ENCODE results near the gene TXN2. TPM values are rescaled to one million over a fixed set of nuclear protein-coding genes. Genes with fewer than 3 reads are reported as not detected.

Gene TXN2
- total and polyA plus RNA-seq, 2 donors (not counting 1 experiment from before 2014, with no cell fraction given): 25.3 to 118 TPM

GRCh38 chr22:36457688-36458450 lies 23.6 kb downstream of the TXN2 start:
- Histone ChIP-seq H3K36me3 (ENCODE audit: control insufficient read depth, insufficient read depth, low read length) (no peaks in the 10 kb centered on the region), H4K20me1 (ENCODE audit: control insufficient read depth, extremely low read depth, insufficient read depth, low read length) (no peaks in the 10 kb centered on the region), H3K4me1 (ENCODE audit: control insufficient read depth, extremely low read depth, insufficient read depth, low read length) (peaks cover 22% of the 10 kb centered on the region), H3K9ac (ENCODE audit: insufficient read depth, low read length) (peak overlapping the region; percentile 47), H3K4me3 (replicated peaks in 1 of 4; ENCODE audit: control extremely low read depth in 1 of 4, insufficient read depth in 1 of 4, low read depth in 3 of 4, low read length in 4 of 4) (no peak overlapping the region), H3K27ac (ENCODE audit: insufficient read depth, low read length) (peak overlapping the region; percentile 59), H3K4me2 (ENCODE audit: extremely low read depth, insufficient read depth, low read length) (no peak overlapping the region), H3K27me3 (ENCODE audit: control insufficient read depth, insufficient read depth, low read length) (no peaks in the 10 kb centered on the region), H3K79me2 (ENCODE audit: control insufficient read depth, insufficient read depth, low read length) (no peaks in the 10 kb centered on the region), H3K9me3 (ENCODE audit: control insufficient read depth, insufficient read depth, low read depth, low read length) (no peaks in the 10 kb centered on the region), H2AFZ (ENCODE audit: low read length) (peak overlapping the region; percentile 21)
- peak; percentile 50 to 63 for DNase-seq (ENCODE audit: low read depth in 2 of 2)
- TF ChIP-seq EZH2 (IDR thresholded peaks at IDR 0.05; ENCODE audit: low read length, missing control alignments) (no peak), CTCF (conservative IDR thresholded peaks at IDR 0.05 in 1 of 2, IDR thresholded peaks at IDR 0.05 in 1 of 2; ENCODE audit: low read depth in 1 of 2, low read length in 2 of 2) (no peak)

GRCh38 chr22:36456464-36456845 lies 25.0 kb downstream of the TXN2 start:
- H3K27me3 ChIP-seq (ENCODE audit: control insufficient read depth, insufficient read depth, low read length): no peaks in the 10 kb centered on the region
- no peak for DNase-seq (ENCODE audit: low read depth in 2 of 2)
- no peaks in the 10 kb centered on the region for H3K79me2 ChIP-seq (ENCODE audit: control insufficient read depth, insufficient read depth, low read length)
- no peaks in the 10 kb centered on the region for H3K9me3 ChIP-seq (ENCODE audit: control insufficient read depth, insufficient read depth, low read depth, low read length)
- peaks cover 16% of the 10 kb centered on the region for H3K4me1 ChIP-seq (ENCODE audit: control insufficient read depth, extremely low read depth, insufficient read depth, low read length)
- H3K27ac ChIP-seq (ENCODE audit: insufficient read depth, low read length): no peak overlapping the region
- no peaks in the 10 kb centered on the region for H3K36me3 ChIP-seq (ENCODE audit: control insufficient read depth, insufficient read depth, low read length)
- no peak overlapping the region for H3K4me2 ChIP-seq (ENCODE audit: extremely low read depth, insufficient read depth, low read length)
- H2AFZ ChIP-seq (ENCODE audit: low read length): no peak overlapping the region
- H3K4me3 ChIP-seq (replicated peaks in 1 of 4; ENCODE audit: control extremely low read depth in 1 of 4, insufficient read depth in 1 of 4, low read depth in 3 of 4, low read length in 4 of 4): no peak overlapping the region
- no peak overlapping the region for H3K9ac ChIP-seq (ENCODE audit: insufficient read depth, low read length)
- TF ChIP-seq CTCF (conservative IDR thresholded peaks at IDR 0.05 in 1 of 2, IDR thresholded peaks at IDR 0.05 in 1 of 2; ENCODE audit: low read depth in 1 of 2, low read length in 2 of 2) (no peak), EZH2 (IDR thresholded peaks at IDR 0.05; ENCODE audit: low read length, missing control alignments) (no peak)
- no peaks in the 10 kb centered on the region for H4K20me1 ChIP-seq (ENCODE audit: control insufficient read depth, extremely low read depth, insufficient read depth, low read length)

GRCh38 chr22:36455571-36456463 lies 25.6 kb downstream of the TXN2 start:
- Histone ChIP-seq H3K4me2 (ENCODE audit: extremely low read depth, insufficient read depth, low read length) (no peak overlapping the region), H4K20me1 (ENCODE audit: control insufficient read depth, extremely low read depth, insufficient read depth, low read length) (no peaks in the 10 kb centered on the region), H3K27me3 (ENCODE audit: control insufficient read depth, insufficient read depth, low read length) (no peaks in the 10 kb centered on the region), H2AFZ (ENCODE audit: low read length) (no peak overlapping the region), H3K4me3 (replicated peaks in 1 of 4; ENCODE audit: control extremely low read depth in 1 of 4, insufficient read depth in 1 of 4, low read depth in 3 of 4, low read length in 4 of 4) (peak overlapping the region in 1 of 4 experiments; percentile 51), H3K79me2 (ENCODE audit: control insufficient read depth, insufficient read depth, low read length) (no peaks in the 10 kb centered on the region), H3K9me3 (ENCODE audit: control insufficient read depth, insufficient read depth, low read depth, low read length) (no peaks in the 10 kb centered on the region), H3K27ac (ENCODE audit: insufficient read depth, low read length) (no peak overlapping the region), H3K36me3 (ENCODE audit: control insufficient read depth, insufficient read depth, low read length) (no peaks in the 10 kb centered on the region), H3K4me1 (ENCODE audit: control insufficient read depth, extremely low read depth, insufficient read depth, low read length) (peaks cover 16% of the 10 kb centered on the region), H3K9ac (ENCODE audit: insufficient read depth, low read length) (no peak overlapping the region)
- no peak for DNase-seq (ENCODE audit: low read depth in 2 of 2)
- TF ChIP-seq EZH2 (IDR thresholded peaks at IDR 0.05; ENCODE audit: low read length, missing control alignments) (no peak), CTCF (conservative IDR thresholded peaks at IDR 0.05 in 1 of 2, IDR thresholded peaks at IDR 0.05 in 1 of 2; ENCODE audit: low read depth in 1 of 2, low read length in 2 of 2) (no peak)

Measured in fibroblast of lung (primary cell).